Uterus (tissue), 4 donors: Measurements from ENCODE around the gene SLC35E3. TPM values are rescaled to one million over a fixed set of nuclear protein-coding genes. Genes with fewer than 3 reads are reported as not detected.

Experiments
- DNase-seq, 2 donors: peaks; one replicate each; pipeline ENCODE4 v3.0.0-alpha.2; 2019 to 2020
- H3K27ac ChIP-seq, 2 donors: fragments of 200-600 bp; sonication (generic); 1 replicate in 1 of 2; 2 replicates in 1 of 2; pipeline ENCODE4 v1.5.1; 2016 to 2018
- H3K27me3 ChIP-seq, 2 donors: fragments of 200-600 bp; sonication (generic); one replicate each; pipeline ENCODE4 v1.5.1; 2018 to 2019; ENCODE audit warnings: control low read depth in 1 of 2
- H3K36me3 ChIP-seq, 2 donors: fragments of 200-600 bp; sonication (generic); one replicate each; pipeline ENCODE4 v1.5.1; 2019; ENCODE audit warnings: control low read depth in 1 of 2
- H3K4me1 ChIP-seq, 2 donors: fragments of 200-600 bp; sonication (generic); one replicate each; pipeline ENCODE4 v1.5.1; 2018 to 2019; ENCODE audit warnings: control low read depth in 1 of 2
- H3K4me3 ChIP-seq, 2 donors: fragments of 200-600 bp; sonication (generic); 1 replicate in 1 of 2; 2 replicates in 1 of 2; pipeline ENCODE4 v1.5.1; 2018 to 2019; ENCODE audit warnings: mild to moderate bottlenecking in 1 of 2
- H3K9me3 ChIP-seq, 2 donors: fragments of 200-600 bp; sonication (generic); one replicate each; pipeline ENCODE4 v1.5.1; 2019; ENCODE audit warnings: control low read depth in 1 of 2
- POLR2A ChIP-seq, 2 donors: fragments of 450-650 bp; IDR thresholded peaks; one replicate each; pipeline ENCODE4 v1.6.1; 2016; ENCODE audit warnings: antibody characterized with exemption in 2 of 2, mild to moderate bottlenecking in 1 of 2, moderate library complexity in 1 of 2
- intact Hi-C: fragments of 100-400 bp; cut with DNase I; formaldehyde crosslinking; loops from one replicate; pipeline ENCODE4 v1.15.1; 2023; ENCODE audit warnings: low total_unique reads
- total RNA-seq, 4 donors: library from RNA; depleted of rRNA in 3 of 4; stranded (reverse); fragments of >200 nt in 3 of 4; gene quantifications; one replicate each; pipeline versions ENCODE4 v1.1.0 to v1.2.4, GENCODE V29; 2014 to 2023
- TF ChIP-seq, protein P1 (sequence below), 4 experiments: fragments of 200-600 bp in 2 of 4; fragments of 450-650 bp in 2 of 4; sonication (generic) in 2 of 4; IDR thresholded peaks; one replicate each; pipeline ENCODE4 v1.5.1; 2016 to 2019; ENCODE audit warnings: antibody characterized with exemption in 4 of 4, mild to moderate bottlenecking in 2 of 4, moderate library complexity in 1 of 4
- donor health status: DM: yes; HTN: yes; CAD: no.

Gene SLC35E3
- 10 to 100 TPM in 1 of 4 donors, 1 to 10 TPM in 1, under 1 TPM in 1, not detected in 1; 0.29 to 15.3 (median 6.5) TPM for total RNA-seq

GRCh38 chr12:68745904-68746571 lies at the start of gene SLC35E3:
Gene SLC35E3, plus strand, starts transcription at chr12:68746176. Its CDS starts 202 bp downstream, at chr12:68746378.
- Histone ChIP-seq H3K27ac (peak within 1 kb of the TSS; percentile 73 to 86), H3K9me3 (no peaks in the 10 kb centered on the region), H3K4me3 (peak within 1 kb of the TSS; percentile 58 to 61), H3K27me3 (no peaks in the 10 kb centered on the region), H3K4me1 (peaks cover 0 to 7% of the 10 kb centered on the region in 2 donors), H3K36me3 (no peaks in the 10 kb centered on the region)
- intact Hi-C loops = no loop called here
- DNase-seq = peak; percentile 87
- TF ChIP-seq, protein P1, sequence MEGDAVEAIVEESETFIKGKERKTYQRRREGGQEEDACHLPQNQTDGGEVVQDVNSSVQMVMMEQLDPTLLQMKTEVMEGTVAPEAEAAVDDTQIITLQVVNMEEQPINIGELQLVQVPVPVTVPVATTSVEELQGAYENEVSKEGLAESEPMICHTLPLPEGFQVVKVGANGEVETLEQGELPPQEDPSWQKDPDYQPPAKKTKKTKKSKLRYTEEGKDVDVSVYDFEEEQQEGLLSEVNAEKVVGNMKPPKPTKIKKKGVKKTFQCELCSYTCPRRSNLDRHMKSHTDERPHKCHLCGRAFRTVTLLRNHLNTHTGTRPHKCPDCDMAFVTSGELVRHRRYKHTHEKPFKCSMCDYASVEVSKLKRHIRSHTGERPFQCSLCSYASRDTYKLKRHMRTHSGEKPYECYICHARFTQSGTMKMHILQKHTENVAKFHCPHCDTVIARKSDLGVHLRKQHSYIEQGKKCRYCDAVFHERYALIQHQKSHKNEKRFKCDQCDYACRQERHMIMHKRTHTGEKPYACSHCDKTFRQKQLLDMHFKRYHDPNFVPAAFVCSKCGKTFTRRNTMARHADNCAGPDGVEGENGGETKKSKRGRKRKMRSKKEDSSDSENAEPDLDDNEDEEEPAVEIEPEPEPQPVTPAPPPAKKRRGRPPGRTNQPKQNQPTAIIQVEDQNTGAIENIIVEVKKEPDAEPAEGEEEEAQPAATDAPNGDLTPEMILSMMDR (IDR thresholded peaks at IDR 0.05) = peak in 1 of 4 experiments; percentile 12
- TF ChIP-seq POLR2A (IDR thresholded peaks at IDR 0.05) = peak; percentile 58

DNA sequence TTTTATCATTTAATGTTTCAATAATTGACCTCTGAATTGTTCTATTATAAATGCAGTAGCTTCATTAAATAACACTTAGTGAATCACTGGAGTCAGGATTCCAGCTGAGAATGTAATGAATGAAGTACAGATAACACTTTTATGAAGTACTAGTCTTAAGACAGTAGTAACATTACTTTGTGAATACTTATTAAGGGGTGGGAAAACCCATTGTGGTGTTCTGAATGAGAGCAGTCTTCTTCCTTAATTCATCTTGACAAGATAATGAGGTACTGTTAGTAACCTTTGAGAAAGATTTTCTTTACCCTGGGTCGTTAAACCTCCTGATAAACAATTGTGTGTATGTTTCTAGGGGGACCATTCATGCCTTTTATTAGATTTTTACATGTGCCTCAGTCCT lies 46.5 kb upstream of the SLC35E3 start:
- TF ChIP-seq, protein P1 (IDR thresholded peaks at IDR 0.05) = no peak
- TF ChIP-seq POLR2A (IDR thresholded peaks at IDR 0.05) = no peak
- Histone ChIP-seq H3K4me1 (no peaks in the 10 kb centered on the region), H3K36me3 (no peaks in the 10 kb centered on the region), H3K27ac (no peak overlapping the region), H3K9me3 (no peaks in the 10 kb centered on the region), H3K27me3 (no peaks in the 10 kb centered on the region), H3K4me3 (no peak overlapping the region)
- intact Hi-C loops = no loop called here
- DNase-seq = no peak

DNA sequence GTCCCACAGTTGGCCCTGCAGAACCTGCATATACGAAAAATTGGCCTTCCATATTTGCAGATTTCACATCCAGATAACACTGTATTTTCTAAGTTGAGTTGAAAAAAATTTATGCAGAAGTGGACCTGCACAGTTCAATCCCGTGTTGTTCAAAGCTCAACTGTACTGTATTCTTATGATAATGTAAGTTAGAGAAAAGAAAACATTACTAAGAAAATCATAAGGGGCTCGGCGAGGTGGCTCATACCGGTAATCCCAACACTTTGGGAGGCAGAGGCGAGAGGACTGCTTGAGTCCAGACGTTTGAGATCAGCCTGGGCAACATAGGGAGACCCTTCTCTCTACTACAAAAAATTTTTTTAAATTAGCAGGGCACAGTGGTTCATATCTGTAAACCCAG lies 18.2 kb upstream of the SLC35E3 start:
- Histone ChIP-seq H3K27me3 (no peaks in the 10 kb centered on the region), H3K9me3 (no peaks in the 10 kb centered on the region), H3K27ac (no peak overlapping the region), H3K4me1 (no peaks in the 10 kb centered on the region), H3K36me3 (no peaks in the 10 kb centered on the region), H3K4me3 (no peak overlapping the region)
- intact Hi-C loops = no loop called here
- no peak for DNase-seq
- TF ChIP-seq, protein P1 (IDR thresholded peaks at IDR 0.05) = no peak
- no peak for TF ChIP-seq POLR2A (IDR thresholded peaks at IDR 0.05)

GRCh38 chr12:68733661-68734071 lies 12.3 kb upstream of the SLC35E3 start:
- TF ChIP-seq POLR2A (IDR thresholded peaks at IDR 0.05) = no peak
- TF ChIP-seq, protein P1 (IDR thresholded peaks at IDR 0.05) = no peak
- no peaks in the 10 kb centered on the region for H3K36me3 ChIP-seq
- H3K9me3 ChIP-seq = no peaks in the 10 kb centered on the region
- no peak overlapping the region for H3K27ac ChIP-seq
- H3K4me1 ChIP-seq = no peaks in the 10 kb centered on the region
- no peak overlapping the region for H3K4me3 ChIP-seq
- H3K27me3 ChIP-seq = no peaks in the 10 kb centered on the region
- intact Hi-C loops = no loop called here
- no peak for DNase-seq

GRCh38 chr12:68739891-68740290 lies 6.1 kb upstream of the SLC35E3 start:
- DNase-seq = no peak
- intact Hi-C loops = no loop called here
- H3K27me3 ChIP-seq = no peaks in the 10 kb centered on the region
- no peak for TF ChIP-seq POLR2A (IDR thresholded peaks at IDR 0.05)
- TF ChIP-seq, protein P1 (IDR thresholded peaks at IDR 0.05) = no peak
- no peak overlapping the region for H3K4me3 ChIP-seq
- H3K4me1 ChIP-seq = no peaks in the 10 kb centered on the region
- no peak overlapping the region for H3K27ac ChIP-seq
- H3K9me3 ChIP-seq = no peaks in the 10 kb centered on the region
- H3K36me3 ChIP-seq = no peaks in the 10 kb centered on the region
